HepG2 (cell line): ENCODE data around the gene SEMA7A. TPM values are rescaled to one million over a fixed set of nuclear protein-coding genes. Genes with fewer than 3 reads are reported as not detected.

Experiments
- BCL6 ChIP-seq: IDR thresholded peaks from 2 replicates; pipeline ENCODE4 v1.6.1; 2016; ENCODE audit warnings: missing genetic modification reagents, missing compliant biosample characterization
- CEBPZ ChIP-seq: IDR thresholded peaks from 2 replicates; pipeline ENCODE4 v1.6.1; 2012; ENCODE audit warnings: low read length, improper control_type of control experiment
- FOXP1 ChIP-seq, 2 experiments: fragments of 450-650 bp in 1 of 2; IDR thresholded peaks; 2 replicates each; pipeline ENCODE4 v1.6.1; 2017 to 2018; ENCODE audit warnings: antibody characterized with exemption in 1 of 2
- GABPA ChIP-seq, 2 experiments: IDR thresholded peaks; 2 replicates each; pipeline ENCODE4 v1.6.1; 2011 to 2016; ENCODE audit warnings: low read depth in 2 of 2, low read length in 1 of 2, missing biosample characterization in 1 of 2, missing genetic modification characterization in 1 of 2
- KLF12 ChIP-seq: sonication (generic); formaldehyde crosslinking; IDR thresholded peaks from 2 replicates; pipeline ENCODE4 v1.4.0; 2020; ENCODE audit warnings: missing genetic modification reagents, borderline replicate concordance
- MEF2D ChIP-seq: sonication (generic); formaldehyde crosslinking; IDR thresholded peaks from 2 replicates; pipeline ENCODE4 v1.5.1; 2020; ENCODE audit warnings: mild to moderate bottlenecking, missing genetic modification reagents
- NR2F6 ChIP-seq, 2 experiments: IDR thresholded peaks; 2 replicates each; pipeline ENCODE4 v1.6.1; 2016; ENCODE audit warnings: antibody characterized with exemption in 1 of 2, mild to moderate bottlenecking in 1 of 2
- SOX13 ChIP-seq, 3 experiments: fragments of 450-650 bp in 1 of 3; sonication (generic) in 1 of 3; formaldehyde crosslinking in 1 of 3; IDR thresholded peaks in 2 of 3; conservative IDR thresholded peaks in 1 of 3; 2 replicates each; pipeline versions ENCODE4 v1.5.0 to v1.6.1; 2016 to 2020; ENCODE audit warnings: antibody characterized with exemption in 1 of 3, mild to moderate bottlenecking in 1 of 3, missing compliant biosample characterization in 1 of 3, missing genetic modification reagents in 1 of 3, moderate library complexity in 1 of 3
- TEAD2 ChIP-seq: sonication (generic); formaldehyde crosslinking; IDR thresholded peaks from 2 replicates; pipeline ENCODE4 v1.9.0; 2021; ENCODE audit warnings: missing genetic modification reagents
- ZNF263 ChIP-seq: sonication (generic); formaldehyde crosslinking; IDR thresholded peaks from 2 replicates; pipeline ENCODE4 v1.4.0; 2020; ENCODE audit warnings: missing genetic modification reagents
- ZNF720 ChIP-seq: sonication (generic); formaldehyde crosslinking; IDR thresholded peaks from 2 replicates; pipeline ENCODE4 v1.4.0; 2020; ENCODE audit warnings: missing genetic modification reagents
- polyA plus RNA-seq, 8 experiments: library from polyadenylated mRNA; depleted of rRNA in 3 of 8; stranded (reverse) in 7 of 8; unstranded in 1 of 8; fragments of >200 nt; fragmentation: Illumina TruSeq in 4 of 8; extraction: Trizol in 4 of 8; gene quantifications; 2 replicates each; pipeline versions ENCODE4 v1.2.1 to v1.2.3, GENCODE V29; 2011 to 2016; ENCODE audit warnings: low read depth in 4 of 8, missing spikeins in 1 of 8, mixed read lengths in 1 of 8; ENCODE audit not compliant: insufficient read depth in 1 of 8
- total RNA-seq, 5 experiments: library from RNA; depleted of rRNA; stranded (reverse); fragments of >200 nt; fragmentation: Illumina TruSeq; extraction: Trizol; gene quantifications; 2 replicates each; pipeline ENCODE4 v1.2.3, GENCODE V29; 2016; ENCODE audit warnings: low read depth in 1 of 5

Gene SEMA7A
- total and polyA plus RNA-seq, 2 of the 13 experiments (the other 11 are each of a cell fraction or from before 2014, with no cell fraction given), result 9.0 to 15.8 TPM

GRCh38 chr15:74444106-74445062, 10.6 kb upstream of the SEMA7A start (continued):
- TF ChIP-seq NR2F6 (IDR thresholded peaks at IDR 0.05) (peak; percentile 90), NR2F6 (CRISPR knock-in tag; IDR thresholded peaks at IDR 0.05) (peak; percentile 81; the same call in 1 of the 2 replicates), ZNF263 (CRISPR knock-in tag) (no peak), SOX13 (IDR thresholded peaks at IDR 0.05) (no peak), SOX13 (CRISPR knock-in tag; conservative IDR thresholded peaks at IDR 0.05 in 1 of 2, IDR thresholded peaks at IDR 0.05 in 1 of 2) (peak in 1 of 2 experiments; percentile 50; a peak in 1 of 4 replicates), FOXP1 (IDR thresholded peaks at IDR 0.05) (no peak), FOXP1 (CRISPR knock-in tag; IDR thresholded peaks at IDR 0.05) (peak; percentile 37; the same call in 1 of the 2 replicates), KLF12 (CRISPR knock-in tag) (no peak), ZNF720 (CRISPR knock-in tag) (no peak), GABPA (IDR thresholded peaks at IDR 0.05; ENCODE audit: low read depth, low read length) (no peak), GABPA (CRISPR knock-in tag; IDR thresholded peaks at IDR 0.05; ENCODE audit: low read depth) (peak; percentile 33; the same call in 1 of the 2 replicates), BCL6 (CRISPR knock-in tag) (peak; percentile 19; the same call in 1 of the 2 replicates), CEBPZ (no peak), TEAD2 (CRISPR knock-in tag) (no peak), MEF2D (CRISPR knock-in tag) (peak; percentile 38; the same call in 1 of the 2 replicates)
- TF ChIP-seq, all 625 proteins: peak for 48
